Measurements from ENCODE around the gene TRAF7.
A peak's percentile ranks its signal among the peaks of the same experiment; 100 is the strongest.
"Not testable (repeated sequence)": the region's sequence is repeated elsewhere in the genome, so short reads cannot be mapped to it uniquely, and the experiment has no call there.

The TRAF7 gene

DNA sequence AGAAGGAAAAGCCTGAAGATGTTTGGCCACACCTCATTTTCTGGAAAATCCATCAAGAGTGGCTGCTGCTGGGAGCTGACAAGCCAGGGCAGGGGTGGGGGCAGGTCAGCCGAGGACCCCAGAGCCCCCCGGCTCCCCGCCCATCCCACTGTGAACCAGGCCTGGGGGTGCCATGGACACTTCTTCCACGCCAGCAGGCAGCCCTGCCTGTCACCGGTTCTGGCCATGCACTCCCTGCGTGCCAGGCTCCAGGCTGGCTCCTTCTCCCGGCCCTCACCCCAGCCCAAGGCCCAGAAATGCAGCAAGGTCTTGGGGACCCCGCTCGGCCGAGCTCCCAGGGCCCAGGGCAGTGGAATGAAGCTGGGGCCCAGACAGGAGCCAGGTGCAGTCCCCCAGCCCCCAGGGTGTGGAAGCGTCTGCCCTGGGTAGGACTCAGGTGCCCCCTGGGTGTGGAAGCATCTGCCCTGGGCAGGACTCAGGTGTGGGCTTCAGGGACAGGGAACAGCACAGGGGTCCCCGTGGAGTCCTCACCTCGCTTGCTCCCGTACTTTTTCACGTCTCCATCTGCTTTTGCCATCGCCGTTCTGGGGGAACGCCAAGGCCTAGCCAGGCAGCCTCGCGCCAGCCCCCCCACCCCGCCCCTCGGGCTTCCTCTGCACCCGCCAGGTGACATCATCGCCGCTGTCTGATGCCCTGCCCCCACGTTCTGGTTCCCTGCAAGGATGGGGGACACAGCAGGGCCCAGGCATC is 32.5 kb upstream of the TRAF7 start:
- DNase-seq = not testable (repeated sequence)

DNA sequence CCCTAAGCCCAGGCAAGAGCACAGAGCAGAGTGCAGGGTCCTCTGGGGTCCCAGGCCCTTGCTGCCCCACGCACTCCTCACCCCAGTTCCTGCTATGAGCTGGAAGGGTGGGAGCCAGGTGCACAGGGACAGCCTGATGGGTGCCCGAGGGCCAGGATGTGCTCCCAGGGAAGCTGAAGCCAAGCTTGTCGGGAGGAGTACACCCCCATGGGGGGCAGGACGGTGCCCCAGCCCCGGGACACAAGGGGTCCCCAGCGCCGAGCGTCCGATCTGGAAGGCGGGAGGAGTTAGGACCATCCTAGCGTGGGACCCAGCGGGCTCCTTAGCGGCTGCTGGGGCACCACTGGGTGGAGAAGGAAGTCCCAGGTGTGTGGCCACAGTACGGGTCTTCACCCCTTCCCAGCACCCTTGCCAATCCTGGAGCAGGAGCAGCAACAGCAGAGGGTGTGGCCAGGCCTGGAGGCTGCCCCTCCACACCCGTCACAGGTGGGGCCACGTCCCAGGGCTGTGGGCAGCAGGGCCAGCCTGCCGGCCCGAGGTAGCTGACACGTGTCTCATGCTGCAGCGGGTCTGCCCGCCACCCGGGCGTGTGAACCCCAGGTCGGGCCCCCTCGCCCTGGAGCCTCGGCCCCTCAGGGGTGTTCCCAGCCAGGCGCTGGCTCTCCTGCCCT is 31.7 kb upstream of the TRAF7 start:
- not testable (repeated sequence) for DNase-seq

DNA sequence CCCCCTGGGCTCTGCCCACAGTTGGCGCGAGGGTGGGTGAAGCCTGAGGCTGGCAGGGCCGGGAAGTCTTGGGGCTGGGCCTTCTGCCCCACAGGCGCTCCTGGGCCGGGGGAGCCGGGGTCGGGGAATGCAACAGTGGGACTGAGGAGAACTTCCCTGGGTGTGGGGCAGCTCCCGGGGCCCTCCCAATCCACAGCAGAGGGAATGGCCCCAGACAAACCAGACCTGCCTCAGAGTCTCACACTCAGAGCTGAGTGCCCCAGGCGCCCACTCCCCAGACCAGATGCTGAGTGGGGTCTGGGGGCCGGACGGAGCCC is 31.2 kb upstream of the TRAF7 start:
- DNase-seq = not testable (repeated sequence)

DNA sequence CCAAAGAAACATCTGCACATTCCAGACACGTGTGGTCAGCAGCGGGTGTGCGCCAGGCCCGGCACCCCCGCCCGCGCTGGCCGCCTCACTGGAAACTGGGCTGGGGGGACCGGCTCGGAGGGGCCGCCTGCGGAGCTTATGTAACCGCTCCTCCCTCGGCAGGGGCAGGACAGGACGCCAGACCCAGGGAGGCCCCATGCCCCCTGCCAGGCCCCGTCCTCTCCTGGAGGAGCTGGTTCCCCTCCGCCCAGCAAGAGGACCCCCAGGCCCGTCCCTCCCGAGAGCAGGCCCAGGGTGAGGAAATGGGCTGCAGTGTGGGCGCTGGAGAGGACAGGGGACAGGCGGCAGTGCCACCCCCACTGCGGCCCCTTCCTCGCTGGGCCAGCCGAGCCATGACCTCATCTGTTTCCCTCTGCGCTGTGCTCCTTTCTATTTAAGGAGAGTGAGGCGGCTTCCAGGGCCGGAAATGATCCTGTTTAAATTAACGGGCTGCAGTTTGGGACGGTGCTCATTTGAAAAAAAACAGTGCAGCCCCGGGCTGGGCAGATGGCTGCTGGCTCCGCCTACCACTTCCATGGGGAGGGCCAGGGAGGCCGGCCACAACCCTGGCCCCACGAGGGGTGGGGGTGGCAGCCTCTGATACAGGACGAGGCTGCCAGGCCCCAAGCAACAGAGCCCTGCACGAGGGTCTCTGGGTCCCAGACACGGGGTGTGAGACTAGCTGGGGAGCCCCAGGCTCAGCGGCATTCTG is 30.7 kb upstream of the TRAF7 start:
- not testable (repeated sequence) for DNase-seq

DNA sequence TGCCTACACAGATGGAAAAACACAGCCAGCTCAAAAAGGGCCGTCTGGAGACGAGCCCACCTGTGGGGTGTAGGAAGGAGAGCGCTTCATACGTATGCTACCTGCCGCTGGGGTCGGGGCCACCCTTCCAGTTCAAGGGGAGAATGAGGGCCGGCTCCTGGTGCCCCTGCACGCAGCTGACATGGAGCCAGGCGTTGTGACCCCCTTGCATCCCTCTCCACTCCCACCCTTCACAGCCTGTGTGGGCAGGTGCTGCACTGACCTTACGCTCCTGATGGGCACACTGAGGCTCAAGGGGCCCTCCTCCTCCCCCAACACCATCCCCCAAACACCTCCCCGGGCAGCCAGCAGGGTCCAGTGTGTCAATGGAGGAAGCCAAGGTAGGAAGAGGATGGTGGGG is 30.0 kb upstream of the TRAF7 start:
- not testable (repeated sequence) for DNase-seq

DNA sequence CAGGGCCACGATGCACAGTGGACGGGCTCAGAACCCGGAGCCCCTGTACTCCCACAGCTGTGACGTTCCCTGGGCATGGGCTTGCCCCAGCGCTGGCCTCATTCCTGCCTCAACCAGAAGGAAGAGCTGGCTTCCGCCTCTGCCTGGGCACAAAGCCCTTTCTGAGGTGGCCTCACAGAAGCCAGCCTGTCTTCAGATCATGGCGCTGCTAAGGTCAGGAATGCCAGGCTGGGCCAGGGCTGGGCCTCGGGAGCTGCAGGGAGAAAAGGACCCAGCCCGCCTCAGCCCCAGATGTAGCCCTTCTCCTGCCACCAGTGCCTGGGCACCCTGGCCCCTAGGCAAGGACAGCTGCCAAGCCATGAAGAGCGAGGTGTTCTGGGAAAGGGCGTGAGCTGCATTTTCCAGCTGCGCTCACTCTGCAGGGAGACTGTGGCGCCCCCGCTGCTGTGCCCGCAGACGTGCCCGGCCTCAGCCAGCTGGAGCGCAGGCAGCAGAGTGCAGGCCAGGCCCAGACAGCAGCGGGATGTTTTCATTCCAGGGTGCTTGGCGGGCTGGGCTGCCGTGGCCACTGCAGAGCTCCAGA is 29.3 kb upstream of the TRAF7 start:
- DNase-seq = not testable (repeated sequence)

DNA sequence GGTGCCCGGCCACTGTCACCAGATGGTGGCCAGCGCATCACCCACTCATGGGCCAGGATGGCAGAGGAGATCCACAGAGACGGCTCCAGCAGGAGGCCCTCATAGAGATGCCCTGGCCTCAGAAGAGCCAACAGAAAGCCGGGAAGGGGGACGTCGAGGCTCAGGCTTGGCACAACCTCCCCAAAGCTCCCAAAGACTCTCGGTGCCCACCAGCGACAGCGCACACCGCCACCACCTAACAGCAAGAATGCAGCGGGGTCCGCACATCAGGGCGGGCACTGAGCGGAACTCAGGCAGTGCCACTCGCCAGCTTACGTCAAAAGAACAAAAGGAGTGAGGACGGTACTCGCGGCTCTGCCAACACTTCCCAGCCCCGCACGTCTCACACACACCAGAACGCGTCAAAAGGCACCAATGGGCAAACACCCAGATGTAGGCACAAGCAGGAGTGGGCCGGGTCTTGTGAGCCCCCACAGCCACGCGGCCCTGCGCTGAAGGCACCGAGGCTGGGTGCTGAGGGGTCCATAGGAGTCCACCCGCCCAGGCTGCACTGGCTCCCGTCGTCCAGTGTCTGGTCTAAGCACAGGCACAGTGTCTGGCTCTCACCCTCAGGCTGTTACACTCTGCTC is 28.5 kb upstream of the TRAF7 start:
- DNase-seq = not testable (repeated sequence)

DNA sequence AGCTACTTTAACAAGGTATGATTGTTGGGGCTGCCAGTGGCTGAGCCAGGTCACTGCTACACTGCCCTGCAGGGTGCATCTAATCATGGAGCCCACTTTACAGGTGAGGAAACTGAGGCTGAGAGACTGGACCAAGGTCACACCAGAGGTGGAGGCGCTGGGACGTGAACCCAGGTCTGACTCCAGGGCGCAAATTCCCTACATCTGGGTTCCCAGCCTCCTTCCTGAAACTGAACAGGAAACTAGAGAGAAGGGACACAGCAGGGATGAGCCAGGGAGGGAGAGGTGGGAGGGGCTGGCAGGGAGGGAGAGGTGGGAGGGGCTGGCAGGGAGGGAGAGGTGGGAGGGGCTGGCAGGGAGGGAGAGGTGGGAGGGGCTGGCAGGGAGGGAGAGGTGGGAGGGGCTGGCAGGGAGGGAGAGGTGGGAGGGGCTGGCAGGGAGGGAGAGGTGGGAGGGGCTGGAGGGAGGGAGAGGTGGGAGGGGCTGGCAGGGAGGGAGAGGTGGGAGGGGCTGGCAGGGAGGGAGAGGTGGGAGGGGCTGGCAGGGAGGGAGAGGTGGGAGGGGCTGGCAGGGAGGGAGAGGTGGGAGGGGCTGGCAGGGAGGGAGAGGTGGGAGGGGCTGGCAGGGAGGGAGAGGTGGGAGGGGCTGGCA is 27.8 kb upstream of the TRAF7 start:
- not testable (repeated sequence) for DNase-seq

DNA sequence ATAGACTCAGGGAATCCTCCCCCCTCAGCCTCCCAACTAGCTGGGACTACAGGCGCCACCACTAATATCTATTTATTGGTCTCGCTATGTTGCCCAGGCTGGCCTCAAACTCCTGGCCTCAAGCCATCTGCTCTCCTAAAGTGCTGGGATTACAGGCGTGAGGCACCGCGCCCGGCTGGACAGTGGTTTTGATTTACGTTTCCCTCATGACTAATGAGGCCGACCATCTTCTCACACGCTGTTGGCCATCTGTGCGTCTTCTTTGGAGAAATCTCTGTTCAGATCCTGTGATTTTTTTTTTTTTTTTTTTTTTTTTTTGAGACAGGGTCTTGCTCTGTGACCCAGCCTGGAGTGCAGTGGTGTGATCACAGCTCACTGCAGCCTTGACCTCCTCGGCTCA is 26.3 kb upstream of the TRAF7 start:
- DNase-seq = not testable (repeated sequence)

DNA sequence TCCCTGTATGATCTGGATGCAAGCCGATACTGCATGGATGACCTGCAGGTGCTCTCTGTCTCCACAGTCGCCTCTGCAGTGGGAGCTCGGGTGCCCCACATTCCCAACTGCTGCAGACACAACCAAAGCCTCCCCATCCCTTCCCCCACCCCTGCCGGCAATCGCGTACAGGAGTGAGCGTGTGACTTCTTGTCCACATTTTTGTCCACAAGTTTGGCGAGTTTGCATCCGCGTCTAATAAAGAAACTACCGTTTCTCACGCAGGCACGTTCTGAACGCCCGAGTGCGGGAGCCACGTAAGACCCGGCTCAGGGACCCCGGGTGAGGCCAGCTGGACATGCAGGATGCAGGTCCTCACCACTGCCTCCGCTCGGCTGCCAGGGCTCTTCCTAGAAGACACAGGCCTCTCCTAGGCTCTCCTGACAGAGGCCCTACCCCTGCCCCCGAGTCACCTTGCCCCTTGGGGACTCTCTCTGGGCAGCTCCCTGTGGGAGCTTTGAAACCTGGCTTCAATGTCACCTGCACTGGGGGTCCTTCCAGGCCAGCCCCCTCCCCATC is 25.6 kb upstream of the TRAF7 start:
- not testable (repeated sequence) for DNase-seq

DNA sequence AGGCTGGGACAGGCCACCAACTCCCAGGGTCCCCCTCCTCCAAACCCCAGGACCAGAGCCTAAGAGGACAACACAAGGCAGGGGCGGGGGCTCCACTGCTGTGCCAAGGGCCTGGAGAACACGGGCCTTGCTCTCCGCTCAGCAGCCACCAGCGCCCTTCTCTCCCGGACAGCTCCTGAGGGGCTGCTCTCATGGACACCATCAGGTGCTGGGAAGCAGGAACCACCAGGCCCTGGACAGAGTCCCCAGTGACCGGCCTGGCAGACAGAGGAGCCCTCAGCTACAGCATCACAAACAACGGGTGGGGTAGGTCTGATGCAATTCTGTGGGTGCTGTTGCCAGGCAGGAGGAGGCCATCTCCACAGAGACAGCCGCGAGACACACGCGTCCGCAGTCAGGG is 21.8 kb upstream of the TRAF7 start:
- DNase-seq = not testable (repeated sequence)

DNA sequence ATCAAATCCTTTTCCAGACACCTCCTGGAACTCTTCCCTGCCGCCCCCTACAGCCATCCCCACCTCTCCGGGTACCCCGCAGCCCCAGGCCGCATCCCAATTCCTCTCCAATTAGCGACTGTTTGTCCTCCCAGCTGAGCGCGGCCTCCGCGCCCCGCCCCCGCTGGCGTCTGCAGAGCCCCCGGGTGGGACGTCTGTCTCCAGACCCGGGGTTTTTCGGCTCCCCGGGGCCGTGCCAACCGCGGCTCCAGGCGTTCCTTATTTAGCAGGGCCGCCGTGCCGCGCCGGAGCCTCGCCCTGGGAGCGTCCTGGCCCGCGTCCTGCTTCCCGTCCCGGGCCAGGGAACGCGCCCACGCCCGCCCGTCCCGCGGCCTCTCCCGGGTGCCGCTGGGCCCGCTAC is 20.5 kb upstream of the TRAF7 start:
- not testable (repeated sequence) for DNase-seq

DNA sequence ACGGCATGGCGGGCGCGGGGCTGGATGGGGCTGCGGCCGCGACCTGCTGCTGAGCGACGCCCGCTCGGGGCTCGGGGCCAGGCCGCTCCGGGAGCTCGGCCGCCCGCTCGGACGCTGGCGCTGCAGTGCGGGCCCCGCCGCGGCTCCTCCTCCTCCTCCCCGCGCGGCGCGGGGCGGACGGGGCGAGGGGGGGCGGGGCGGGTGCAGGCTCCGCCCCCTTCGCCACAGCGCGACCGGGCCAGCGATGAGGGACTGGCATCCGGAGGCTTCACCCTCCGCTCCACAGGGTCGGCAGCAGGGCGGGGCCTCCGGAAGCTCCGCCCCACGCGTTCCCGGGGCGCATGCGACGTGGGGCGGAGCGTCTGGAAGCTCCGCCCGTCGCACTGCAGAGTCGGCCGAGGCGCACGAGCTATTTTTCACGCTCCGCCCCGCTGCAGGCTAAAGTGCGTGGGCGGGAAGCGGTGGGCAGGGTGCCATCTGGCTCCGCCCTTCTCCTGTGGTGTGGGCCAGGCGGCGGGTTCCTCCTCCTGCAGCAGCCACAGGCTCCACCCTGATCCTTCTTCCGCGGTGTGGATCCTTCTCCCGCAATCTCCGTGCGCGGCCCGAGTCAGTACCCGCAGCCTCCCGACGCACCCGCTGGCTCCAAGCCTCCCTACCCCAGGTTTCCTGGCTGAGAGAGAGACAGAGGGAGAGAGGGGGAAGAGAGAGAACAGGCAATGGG is 19.7 kb upstream of the TRAF7 start, which contains the start of gene PKD1:
Gene PKD1 (minus strand): TSS at position 129 of the 721 bp plus-strand sequence. CDS start 209 bp downstream, outside the sequence.
- DNase-seq = peak; percentile 97

DNA sequence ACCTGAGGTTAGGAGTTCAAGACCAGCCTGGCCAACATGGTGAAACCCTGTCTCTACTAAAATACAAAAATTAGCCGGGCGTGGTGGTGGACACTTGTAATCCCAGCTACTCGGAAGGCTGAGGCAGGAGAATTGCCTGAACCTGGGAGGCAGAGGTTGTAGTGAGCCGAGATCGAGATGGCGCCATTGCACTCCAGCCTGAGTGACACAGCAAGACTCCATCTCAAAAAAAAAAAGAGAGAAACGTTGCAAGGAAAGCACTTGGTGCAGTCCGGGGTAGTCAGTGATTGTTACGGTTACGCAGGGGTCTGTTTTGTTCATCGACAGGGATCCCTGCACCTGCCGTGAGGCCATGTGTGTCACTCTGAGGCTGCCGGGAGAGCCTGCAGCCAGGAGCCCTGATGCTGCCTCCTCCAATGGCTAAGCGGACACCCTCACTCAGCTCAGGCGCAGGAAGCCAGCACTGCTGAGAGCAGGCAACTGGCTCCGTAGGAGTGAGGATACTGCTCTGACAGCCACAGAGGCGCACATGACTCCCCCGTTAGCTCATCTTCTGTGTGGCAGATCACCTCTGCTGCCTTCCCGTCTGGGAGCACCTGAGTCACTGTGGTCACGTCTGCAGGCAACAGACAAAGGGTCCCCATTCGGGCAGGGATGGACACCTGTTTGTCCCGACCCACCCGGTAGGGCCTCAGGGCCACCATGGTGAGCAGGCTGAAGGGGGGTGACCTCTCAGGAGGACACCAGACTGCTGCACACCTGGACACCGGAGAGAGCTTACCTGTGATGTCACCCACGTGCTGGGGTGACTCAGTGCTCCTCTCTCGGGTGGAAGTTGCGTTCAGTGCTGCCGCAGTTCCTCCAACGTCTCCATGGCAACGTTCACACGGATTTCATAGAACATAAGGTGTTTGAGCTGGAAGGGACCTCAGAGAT is 12.4 kb upstream of the TRAF7 start:
- no peak for DNase-seq

DNA sequence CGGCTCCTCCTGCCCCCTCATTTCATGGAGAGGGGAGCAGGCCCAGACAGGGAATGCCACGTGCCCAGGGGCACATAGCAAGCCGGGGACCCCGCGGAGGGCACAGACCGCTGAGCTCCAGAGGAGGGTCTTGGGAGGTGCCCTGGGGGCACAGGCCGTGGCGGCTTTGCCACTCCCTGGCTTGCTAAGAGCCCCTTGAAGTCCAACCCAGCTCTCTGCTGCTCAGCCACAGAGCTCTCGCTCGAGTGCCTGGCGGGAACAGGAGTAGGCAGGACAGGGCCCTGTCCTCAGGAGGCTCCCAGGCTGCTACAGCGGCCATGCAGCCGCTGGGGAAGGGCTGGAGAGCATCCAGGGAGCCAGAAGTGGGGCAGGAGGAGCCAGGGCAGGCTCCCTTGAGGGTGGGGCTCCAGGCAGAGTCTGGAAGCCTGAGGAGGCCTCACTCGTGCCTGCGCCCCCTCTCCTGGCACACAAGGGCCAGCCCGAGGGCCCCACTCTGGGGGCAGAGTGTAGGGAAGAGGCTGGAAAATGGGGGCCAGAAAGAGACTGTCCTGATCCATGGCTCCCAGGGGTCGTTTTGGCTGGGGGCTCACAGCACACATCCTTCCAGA is 11.6 kb upstream of the TRAF7 start:
- no peak for DNase-seq

DNA sequence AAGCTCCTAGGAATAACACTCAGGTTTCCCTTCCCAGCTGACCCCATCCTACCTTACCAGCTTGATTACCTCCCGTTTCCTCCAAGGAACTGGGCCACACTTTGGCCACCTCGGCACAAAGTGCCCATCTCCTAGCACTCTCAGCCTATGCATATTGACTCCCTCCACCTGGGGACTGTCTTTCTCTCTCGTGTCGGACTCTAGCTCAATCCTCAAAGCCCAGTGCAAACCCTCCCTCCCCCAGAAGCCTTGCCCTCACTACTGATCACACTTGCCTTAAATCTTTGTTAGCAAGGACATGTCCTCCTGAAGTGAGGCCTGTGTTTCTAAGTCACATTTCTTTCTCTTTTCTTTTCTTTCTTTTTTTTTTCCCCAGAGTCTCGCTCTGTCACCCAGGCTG is 9.7 kb upstream of the TRAF7 start:
- DNase-seq = no peak

DNA sequence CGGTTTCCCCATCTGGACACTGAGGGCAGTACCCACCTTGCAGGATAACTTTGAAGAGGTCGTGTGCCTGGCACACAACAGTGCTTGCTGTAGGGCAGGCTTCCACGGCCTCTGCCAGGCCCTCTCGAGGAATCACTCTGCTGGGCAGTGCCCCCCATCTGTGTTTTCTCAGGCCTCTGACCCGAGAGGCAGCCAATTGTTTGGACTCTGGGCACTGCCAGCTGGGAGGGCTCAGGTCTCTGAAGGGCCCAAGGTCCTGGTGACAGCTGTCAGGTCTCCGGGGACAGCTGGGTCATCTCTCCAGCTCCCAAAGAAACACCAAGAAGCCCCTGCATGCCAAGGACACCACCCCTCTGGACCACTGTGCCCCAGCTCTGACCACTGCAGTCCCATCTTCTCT is 8.2 kb upstream of the TRAF7 start:
- no peak for DNase-seq

DNA sequence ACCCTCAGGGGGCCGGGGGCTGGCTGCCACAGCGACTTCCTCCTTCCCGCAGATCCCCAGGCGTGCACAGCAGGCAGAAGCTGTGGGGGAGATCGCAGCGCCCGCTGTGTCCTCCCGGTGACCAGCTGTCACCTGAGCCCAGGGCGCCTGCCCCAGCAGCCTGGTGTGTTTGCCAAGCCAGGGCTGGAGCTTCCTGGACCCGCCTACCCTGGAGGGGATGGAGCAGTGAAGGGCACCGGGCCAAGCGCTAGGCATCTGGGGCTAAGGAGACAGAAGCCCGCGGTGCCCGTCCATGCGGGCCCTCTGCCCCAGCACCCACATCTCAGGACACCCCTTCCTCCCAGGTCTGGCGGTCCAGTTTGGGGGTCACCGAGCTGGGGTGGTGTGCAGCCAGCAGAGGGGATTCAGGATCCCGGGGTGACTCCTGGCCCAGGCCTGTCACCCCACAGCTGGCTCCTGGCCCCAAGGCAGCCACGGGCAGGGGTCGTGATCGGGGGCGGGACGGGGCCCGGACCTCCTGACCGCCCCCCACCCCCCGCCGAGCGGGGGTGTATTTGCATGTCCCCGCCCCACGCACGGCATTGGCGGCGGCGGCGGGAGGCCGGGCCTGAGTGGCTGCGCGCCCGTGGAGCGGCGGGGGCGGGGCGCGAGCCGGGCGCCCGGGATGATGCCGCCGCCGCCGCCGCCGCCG is 7.5 kb upstream of the TRAF7 start, which contains the start of gene RAB26:
Gene RAB26 (plus strand): TSS at position 645 of the 691 bp plus-strand sequence. CDS start 159 bp downstream, outside the sequence.
- DNase-seq = peak; percentile 53
